Coronary artery (tissue), 2 donors: ENCODE results near the gene LPAR2.

Source experiments
- DNase-seq: peaks from one replicate; pipeline ENCODE4 v3.0.0-alpha.2; 2017; ENCODE audit warnings: low spot score
- H3K27ac ChIP-seq, 2 donors: fragments of 200-600 bp; sonication (generic); one replicate each; pipeline ENCODE4 v1.5.1; 2016 to 2019
- H3K4me3 ChIP-seq: fragments of 200-600 bp; sonication (generic); 2 replicates; pipeline ENCODE4 v1.5.1; 2016; ENCODE audit warnings: mild to moderate bottlenecking, moderate library complexity
- TF ChIP-seq, protein P1 (sequence below): fragments of 200-600 bp; sonication (generic); IDR thresholded peaks from one replicate; pipeline ENCODE4 v1.5.1; 2019; ENCODE audit warnings: antibody characterized with exemption

The LPAR2 gene

DNA sequence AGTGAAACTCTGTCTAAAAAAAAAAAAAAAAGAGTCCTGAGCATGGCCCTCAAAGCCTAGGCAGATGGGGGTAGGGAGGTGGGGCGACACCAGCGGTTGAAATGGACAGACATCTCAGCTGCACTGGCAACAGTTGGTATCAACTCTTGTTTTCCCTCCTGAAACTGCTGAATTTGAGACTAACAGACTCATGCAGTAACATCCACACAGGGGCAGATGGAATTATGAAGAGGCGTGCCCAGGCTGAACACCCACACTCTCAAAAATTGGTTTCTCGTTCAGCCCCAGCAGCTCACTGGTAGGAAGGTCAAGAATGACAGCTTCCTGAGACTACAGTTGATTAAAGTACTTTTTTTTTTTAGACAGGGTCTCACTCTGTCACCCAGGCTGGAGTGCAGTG is 33.6 kb downstream of the LPAR2 start:
- Histone ChIP-seq H3K4me3 (no peak overlapping the region), H3K27ac (no peak overlapping the region)
- no peak for DNase-seq
- TF ChIP-seq, protein P1, sequence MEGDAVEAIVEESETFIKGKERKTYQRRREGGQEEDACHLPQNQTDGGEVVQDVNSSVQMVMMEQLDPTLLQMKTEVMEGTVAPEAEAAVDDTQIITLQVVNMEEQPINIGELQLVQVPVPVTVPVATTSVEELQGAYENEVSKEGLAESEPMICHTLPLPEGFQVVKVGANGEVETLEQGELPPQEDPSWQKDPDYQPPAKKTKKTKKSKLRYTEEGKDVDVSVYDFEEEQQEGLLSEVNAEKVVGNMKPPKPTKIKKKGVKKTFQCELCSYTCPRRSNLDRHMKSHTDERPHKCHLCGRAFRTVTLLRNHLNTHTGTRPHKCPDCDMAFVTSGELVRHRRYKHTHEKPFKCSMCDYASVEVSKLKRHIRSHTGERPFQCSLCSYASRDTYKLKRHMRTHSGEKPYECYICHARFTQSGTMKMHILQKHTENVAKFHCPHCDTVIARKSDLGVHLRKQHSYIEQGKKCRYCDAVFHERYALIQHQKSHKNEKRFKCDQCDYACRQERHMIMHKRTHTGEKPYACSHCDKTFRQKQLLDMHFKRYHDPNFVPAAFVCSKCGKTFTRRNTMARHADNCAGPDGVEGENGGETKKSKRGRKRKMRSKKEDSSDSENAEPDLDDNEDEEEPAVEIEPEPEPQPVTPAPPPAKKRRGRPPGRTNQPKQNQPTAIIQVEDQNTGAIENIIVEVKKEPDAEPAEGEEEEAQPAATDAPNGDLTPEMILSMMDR = no peak

DNA sequence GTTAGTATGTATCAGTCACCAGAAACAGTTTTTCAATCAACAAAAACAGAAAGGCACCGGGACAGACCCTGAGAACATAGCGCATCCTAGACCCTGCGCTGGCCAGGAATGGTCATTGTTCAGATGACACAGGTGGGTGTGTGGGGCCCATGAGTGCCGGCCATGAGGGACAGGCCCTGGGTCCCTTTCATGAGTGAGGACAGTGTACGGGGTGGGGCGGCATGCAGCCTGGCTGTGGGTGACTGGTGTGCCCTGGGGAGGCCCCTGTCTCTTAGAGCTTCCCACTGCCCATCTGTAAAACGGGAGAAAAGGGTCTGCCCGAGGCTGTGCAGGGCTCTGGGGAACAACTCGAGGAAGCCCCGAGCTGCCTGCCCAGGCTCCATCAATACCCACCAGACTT is 35.3 kb downstream of the LPAR2 start:
- no peak overlapping the region for H3K4me3 ChIP-seq
- no peak for DNase-seq
- TF ChIP-seq, protein P1 = no peak
- no peak overlapping the region for H3K27ac ChIP-seq

DNA sequence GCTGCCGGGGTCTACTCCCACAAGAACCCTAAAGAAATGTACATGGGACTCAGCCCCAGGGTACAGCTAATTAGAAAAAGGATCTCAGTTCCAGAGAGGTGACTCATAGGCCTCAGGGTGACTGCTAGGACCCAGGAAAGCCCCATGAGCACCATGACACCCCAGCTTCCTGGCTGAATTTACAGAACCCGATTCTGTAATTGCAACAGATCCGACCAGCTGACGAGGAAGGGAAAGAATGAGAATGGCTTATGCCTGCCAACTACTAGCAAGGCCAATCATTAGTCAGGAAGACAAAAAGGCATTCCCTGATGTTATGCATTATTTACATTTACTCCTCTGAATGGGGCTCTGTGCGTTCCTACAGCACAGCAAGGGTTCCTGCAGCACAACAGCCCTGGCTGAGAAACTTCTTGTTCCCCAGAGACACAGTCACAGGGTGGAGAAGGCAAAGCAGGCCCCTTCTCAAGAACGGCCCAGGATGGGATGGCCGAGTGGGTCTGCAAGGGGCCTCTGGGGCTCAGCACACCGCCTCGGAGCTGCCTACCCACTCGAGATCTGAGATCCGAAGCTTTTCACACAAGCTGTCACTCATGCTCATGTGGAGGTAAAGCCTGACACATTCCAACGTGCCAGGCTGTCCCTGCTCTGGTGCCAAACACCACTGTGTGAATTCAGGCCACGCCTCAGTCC is 36.7 kb downstream of the LPAR2 start:
- peak overlapping the region in 1 of 2 donors; percentile 41 for H3K27ac ChIP-seq
- no peak overlapping the region for H3K4me3 ChIP-seq
- DNase-seq = no peak
- TF ChIP-seq, protein P1 = no peak

DNA sequence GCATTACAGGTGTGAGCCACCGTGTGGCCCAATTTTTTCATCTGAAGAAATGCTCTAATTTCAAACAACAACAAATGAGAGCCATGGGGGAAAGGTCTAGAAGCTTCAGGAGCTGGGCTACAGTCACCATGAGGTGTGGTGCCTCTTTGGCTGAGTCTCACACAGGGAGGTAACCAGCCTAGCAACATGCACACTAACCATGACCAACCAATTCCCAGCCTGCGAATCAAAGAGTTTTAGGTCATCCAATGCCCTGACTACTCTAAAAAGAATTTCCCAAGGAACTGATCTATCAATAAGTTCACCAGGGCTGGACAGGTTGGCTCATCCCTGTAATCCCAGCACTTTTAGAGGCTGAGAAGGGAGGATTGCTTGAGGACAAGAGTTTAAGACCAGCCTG is 39.5 kb downstream of the LPAR2 start:
- Histone ChIP-seq H3K27ac (no peak overlapping the region), H3K4me3 (no peak overlapping the region)
- TF ChIP-seq, protein P1 = no peak
- DNase-seq = no peak

DNA sequence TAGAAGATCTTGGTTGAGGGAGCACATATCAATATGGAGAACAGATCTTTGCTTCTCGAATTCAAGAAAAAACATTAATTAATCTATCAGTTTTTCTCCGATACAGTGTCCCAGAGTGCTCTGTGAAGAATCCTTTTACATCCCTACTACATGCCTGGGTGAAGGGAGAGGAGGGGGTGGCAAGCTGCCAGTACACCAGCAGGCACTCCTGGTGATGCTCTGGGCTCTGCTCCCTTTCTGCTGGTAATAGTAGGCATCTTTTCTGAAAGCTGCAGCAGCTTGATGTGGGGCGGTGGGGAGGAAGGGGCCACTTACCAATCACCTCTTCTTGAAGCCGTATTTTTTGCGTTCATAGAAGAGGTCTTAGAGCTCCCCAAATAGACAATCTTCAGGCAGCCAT is 40.2 kb downstream of the LPAR2 start:
- no peak for DNase-seq

DNA sequence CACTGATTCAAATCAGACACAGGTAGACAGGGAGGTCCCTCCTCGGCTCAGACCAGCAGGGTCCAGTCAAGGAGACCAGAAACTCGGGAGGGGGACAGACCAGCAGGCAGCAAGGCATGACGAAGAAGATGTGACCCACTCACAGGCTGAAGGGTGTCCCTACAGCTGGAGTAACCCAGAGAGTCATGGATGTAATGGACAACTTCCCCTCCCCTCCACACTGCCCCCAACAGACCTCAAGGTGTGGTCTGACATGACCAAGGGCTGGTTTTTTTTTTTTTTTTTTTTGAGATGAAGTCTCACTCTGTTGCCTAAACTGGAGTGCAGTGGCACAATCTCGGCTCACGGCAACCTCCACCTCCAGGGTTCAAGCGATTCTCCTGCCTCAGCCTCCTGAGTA is 43.7 kb downstream of the LPAR2 start:
- DNase-seq = no peak
- TF ChIP-seq, protein P1 = no peak
- Histone ChIP-seq H3K4me3 (no peak overlapping the region), H3K27ac (no peak overlapping the region)

More for the DNA sequence above, 40.2 kb downstream of the LPAR2 start:
- Histone ChIP-seq H3K4me3 (no peak overlapping the region), H3K27ac (no peak overlapping the region)
- TF ChIP-seq, protein P1 = no peak

DNA sequence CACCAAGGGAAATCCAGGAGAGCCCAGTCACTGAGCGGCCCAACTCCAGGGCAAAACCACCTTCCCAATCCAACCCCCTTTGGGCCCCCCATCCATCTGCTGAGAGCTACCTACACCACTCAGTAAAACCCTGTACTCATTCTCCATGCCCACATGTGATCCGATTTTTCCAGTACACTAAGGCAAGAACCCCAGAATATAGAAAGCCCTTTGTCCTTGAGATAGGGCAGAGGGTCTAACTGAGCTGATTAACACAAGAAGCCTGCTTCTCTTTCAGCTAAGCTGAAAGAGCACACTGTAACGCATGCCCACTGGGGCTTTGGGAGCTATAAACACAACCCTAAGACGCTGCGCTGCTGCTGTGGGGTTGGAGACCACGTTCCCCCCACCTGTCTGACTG is 45.5 kb downstream of the LPAR2 start:
- no peak overlapping the region for H3K27ac ChIP-seq
- TF ChIP-seq, protein P1 = no peak
- H3K4me3 ChIP-seq = no peak overlapping the region
- DNase-seq = no peak
